GM12878 (cell line): ENCODE data around the gene POMT1.

Source experiments
- EP300 ChIP-seq, 2 experiments: fragments of 150-350 bp in 1 of 2; IDR thresholded peaks; 2 replicates each; pipeline ENCODE4 v1.6.1; 2011 to 2012; ENCODE audit warnings: low read depth in 2 of 2, low read length in 2 of 2, borderline replicate concordance in 1 of 2, improper control_type of control experiment in 1 of 2, inconsistent platforms in 1 of 2; ENCODE audit not compliant: control insufficient read depth in 1 of 2
- ETV6 ChIP-seq, 2 experiments: fragments of 450-650 bp in 1 of 2; IDR thresholded peaks in 1 of 2; conservative IDR thresholded peaks in 1 of 2; 2 replicates each; pipeline ENCODE4 v1.6.1; 2014; ENCODE audit warnings: antibody characterized with exemption in 1 of 2, borderline replicate concordance in 1 of 2, low read depth in 1 of 2, mild to moderate bottlenecking in 1 of 2, moderate library complexity in 1 of 2
- EZH2 ChIP-seq: IDR thresholded peaks from 2 replicates; pipeline ENCODE4 v1.6.1; 2012; ENCODE audit warnings: low read depth, mild to moderate bottlenecking, control low read depth, inconsistent platforms, low read length, borderline replicate concordance; ENCODE audit not compliant: control insufficient read depth
- FOS ChIP-seq: IDR thresholded peaks from 3 replicates; pipeline ENCODE4 v1.6.1; 2011; ENCODE audit warnings: borderline replicate concordance; ENCODE audit not compliant: insufficient read length; ENCODE audit errors: extremely low read depth
- MYC ChIP-seq: IDR thresholded peaks from 2 replicates; pipeline ENCODE4 v1.6.1; 2011; ENCODE audit warnings: mild to moderate bottlenecking, low read length, moderate library complexity, inconsistent platforms; ENCODE audit not compliant: insufficient read depth, insufficient replicate concordance, insufficient read length, severe bottlenecking
- POLR2AphosphoS5 ChIP-seq: IDR thresholded peaks from 2 replicates; pipeline ENCODE4 v1.6.1; 2011; ENCODE audit warnings: mild to moderate bottlenecking, low read length, inconsistent platforms
- RFX5 ChIP-seq: IDR thresholded peaks from 2 replicates; pipeline ENCODE4 v1.6.1; 2011; ENCODE audit warnings: low read depth, low read length, improper control_type of control experiment
- TAF1 ChIP-seq: IDR thresholded peaks from 2 replicates; pipeline ENCODE4 v1.6.1; 2011; ENCODE audit warnings: mild to moderate bottlenecking, low read depth, low read length, borderline replicate concordance
- USF1 ChIP-seq: IDR thresholded peaks from 2 replicates; pipeline ENCODE4 v1.6.1; 2011; ENCODE audit warnings: borderline replicate concordance, low read depth, mild to moderate bottlenecking, moderate library complexity, mixed read lengths, low read length; ENCODE audit not compliant: insufficient read depth; ENCODE audit errors: extremely low read length
- USF2 ChIP-seq: IDR thresholded peaks from 2 replicates; pipeline ENCODE4 v1.6.1; 2011; ENCODE audit warnings: low read depth, low read length, improper control_type of control experiment, borderline replicate concordance
- TF ChIP-seq, protein P1 (sequence below), 3 experiments: IDR thresholded peaks in 2 of 3; conservative IDR thresholded peaks in 1 of 3; 2 replicates each; pipeline ENCODE4 v1.5.1; 2011; ENCODE audit warnings: low read depth in 3 of 3, low read length in 3 of 3, mild to moderate bottlenecking in 3 of 3, control low read depth in 2 of 3, moderate library complexity in 2 of 3, inconsistent platforms in 1 of 3, mixed read lengths in 1 of 3; ENCODE audit not compliant: control insufficient read depth in 2 of 3, insufficient read depth in 1 of 3; ENCODE audit errors: extremely low read depth in 1 of 3
- TF ChIP-seq, protein P2 (sequence below): IDR thresholded peaks from 2 replicates; pipeline ENCODE4 v1.6.1; 2012; ENCODE audit warnings: mild to moderate bottlenecking, low read depth, low read length

GRCh38 chr9:131543141-131543540, 40.4 kb downstream of the POMT1 start:
- TF ChIP-seq, protein P1, sequence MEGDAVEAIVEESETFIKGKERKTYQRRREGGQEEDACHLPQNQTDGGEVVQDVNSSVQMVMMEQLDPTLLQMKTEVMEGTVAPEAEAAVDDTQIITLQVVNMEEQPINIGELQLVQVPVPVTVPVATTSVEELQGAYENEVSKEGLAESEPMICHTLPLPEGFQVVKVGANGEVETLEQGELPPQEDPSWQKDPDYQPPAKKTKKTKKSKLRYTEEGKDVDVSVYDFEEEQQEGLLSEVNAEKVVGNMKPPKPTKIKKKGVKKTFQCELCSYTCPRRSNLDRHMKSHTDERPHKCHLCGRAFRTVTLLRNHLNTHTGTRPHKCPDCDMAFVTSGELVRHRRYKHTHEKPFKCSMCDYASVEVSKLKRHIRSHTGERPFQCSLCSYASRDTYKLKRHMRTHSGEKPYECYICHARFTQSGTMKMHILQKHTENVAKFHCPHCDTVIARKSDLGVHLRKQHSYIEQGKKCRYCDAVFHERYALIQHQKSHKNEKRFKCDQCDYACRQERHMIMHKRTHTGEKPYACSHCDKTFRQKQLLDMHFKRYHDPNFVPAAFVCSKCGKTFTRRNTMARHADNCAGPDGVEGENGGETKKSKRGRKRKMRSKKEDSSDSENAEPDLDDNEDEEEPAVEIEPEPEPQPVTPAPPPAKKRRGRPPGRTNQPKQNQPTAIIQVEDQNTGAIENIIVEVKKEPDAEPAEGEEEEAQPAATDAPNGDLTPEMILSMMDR (IDR thresholded peaks at IDR 0.05 in 2 of 3, conservative IDR thresholded peaks at IDR 0.05 in 1 of 3; ENCODE audit: control insufficient read depth in 2 of 3, extremely low read depth in 1 of 3, insufficient read depth in 1 of 3, low read depth in 3 of 3, low read length in 3 of 3): no peak
- TF ChIP-seq TAF1 (no peak), EZH2 (no peak), EP300 (IDR thresholded peaks at IDR 0.05; ENCODE audit: borderline replicate concordance in 1 of 2, control insufficient read depth in 1 of 2, low read depth in 2 of 2, low read length in 2 of 2) (no peak), USF2 (no peak), MYC (no peak), POLR2AphosphoS5 (no peak), ETV6 (conservative IDR thresholded peaks at IDR 0.05 in 1 of 2, IDR thresholded peaks at IDR 0.05 in 1 of 2; ENCODE audit: borderline replicate concordance in 1 of 2, low read depth in 1 of 2) (no peak), RFX5 (no peak), USF1 (no peak), FOS (no peak)
- TF ChIP-seq, protein P2, sequence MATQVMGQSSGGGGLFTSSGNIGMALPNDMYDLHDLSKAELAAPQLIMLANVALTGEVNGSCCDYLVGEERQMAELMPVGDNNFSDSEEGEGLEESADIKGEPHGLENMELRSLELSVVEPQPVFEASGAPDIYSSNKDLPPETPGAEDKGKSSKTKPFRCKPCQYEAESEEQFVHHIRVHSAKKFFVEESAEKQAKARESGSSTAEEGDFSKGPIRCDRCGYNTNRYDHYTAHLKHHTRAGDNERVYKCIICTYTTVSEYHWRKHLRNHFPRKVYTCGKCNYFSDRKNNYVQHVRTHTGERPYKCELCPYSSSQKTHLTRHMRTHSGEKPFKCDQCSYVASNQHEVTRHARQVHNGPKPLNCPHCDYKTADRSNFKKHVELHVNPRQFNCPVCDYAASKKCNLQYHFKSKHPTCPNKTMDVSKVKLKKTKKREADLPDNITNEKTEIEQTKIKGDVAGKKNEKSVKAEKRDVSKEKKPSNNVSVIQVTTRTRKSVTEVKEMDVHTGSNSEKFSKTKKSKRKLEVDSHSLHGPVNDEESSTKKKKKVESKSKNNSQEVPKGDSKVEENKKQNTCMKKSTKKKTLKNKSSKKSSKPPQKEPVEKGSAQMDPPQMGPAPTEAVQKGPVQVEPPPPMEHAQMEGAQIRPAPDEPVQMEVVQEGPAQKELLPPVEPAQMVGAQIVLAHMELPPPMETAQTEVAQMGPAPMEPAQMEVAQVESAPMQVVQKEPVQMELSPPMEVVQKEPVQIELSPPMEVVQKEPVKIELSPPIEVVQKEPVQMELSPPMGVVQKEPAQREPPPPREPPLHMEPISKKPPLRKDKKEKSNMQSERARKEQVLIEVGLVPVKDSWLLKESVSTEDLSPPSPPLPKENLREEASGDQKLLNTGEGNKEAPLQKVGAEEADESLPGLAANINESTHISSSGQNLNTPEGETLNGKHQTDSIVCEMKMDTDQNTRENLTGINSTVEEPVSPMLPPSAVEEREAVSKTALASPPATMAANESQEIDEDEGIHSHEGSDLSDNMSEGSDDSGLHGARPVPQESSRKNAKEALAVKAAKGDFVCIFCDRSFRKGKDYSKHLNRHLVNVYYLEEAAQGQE: no peak
